ENCODE results near the gene CCDC6. TPM values are rescaled to one million over a fixed set of nuclear protein-coding genes. Genes with fewer than 3 reads are reported as not detected.

The CCDC6 gene
- total and polyA plus RNA-seq, 2 of the 4 experiments (the other 2 are of a cell fraction): 21.8 to 30.8 TPM

DNA sequence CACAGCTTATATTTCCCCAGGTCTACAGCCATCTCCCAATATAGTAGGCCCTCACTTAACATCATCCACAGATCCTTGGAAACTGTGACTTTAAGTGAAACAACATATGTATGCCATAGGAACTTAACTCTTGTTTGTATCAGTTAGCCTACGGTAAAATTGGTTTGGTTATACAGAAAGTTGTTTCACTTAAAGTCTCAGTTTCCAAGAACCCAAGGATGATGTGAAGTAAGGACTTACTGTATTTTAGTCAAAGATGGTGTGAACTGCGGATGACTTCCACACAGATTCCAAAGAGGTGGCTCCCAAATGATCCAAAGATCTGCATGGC is 96.7 kb downstream of the CCDC6 start:
- Histone ChIP-seq H3K4me1 (ENCODE audit: control insufficient read depth, insufficient read depth, low read length) (peaks cover 1% of the 10 kb centered on the region; the same call in 1 of the 2 replicates), H3K27ac (ENCODE audit: insufficient read depth, low read length) (no peak overlapping the region), H3K36me3 (ENCODE audit: control insufficient read depth, insufficient read depth, low read length) (peaks cover 22% of the 10 kb centered on the region), H3K9me3 (ENCODE audit: control insufficient read depth, insufficient read depth, low read length) (no peaks in the 10 kb centered on the region), H4K8ac (ENCODE audit: low read depth in 2 of 2, low read length in 2 of 2) (no peak overlapping the region), H2BK5ac (ENCODE audit: low read depth, low read length, poor library complexity, severe bottlenecking) (no peak overlapping the region), H3K4me3 (ENCODE audit: insufficient read depth, low read depth, low read length) (no peak overlapping the region), H2BK20ac (ENCODE audit: low read depth, low read length) (no peak overlapping the region), H4K91ac (ENCODE audit: insufficient read depth, low read depth, low read length) (no peak overlapping the region), H3K27me3 (ENCODE audit: control insufficient read depth, insufficient read depth, low read length) (no peaks in the 10 kb centered on the region), H2BK15ac (ENCODE audit: low read depth, low read length) (no peak overlapping the region), H2BK120ac (ENCODE audit: low read depth, low read length) (no peak overlapping the region), H4K20me1 (ENCODE audit: insufficient read depth, low read length) (no peaks in the 10 kb centered on the region), H3K14ac (replicated peaks; ENCODE audit: low read depth, low read length) (no peak overlapping the region), H3K4me2 (ENCODE audit: low read depth, low read length) (no peak overlapping the region), H3K9ac (ENCODE audit: low read depth, low read length) (no peak overlapping the region), H3K56ac (ENCODE audit: extremely low read depth, insufficient read depth, low read length) (no peak overlapping the region), H2AK9ac (replicated peaks; ENCODE audit: low read depth, low read length, poor library complexity) (no peak overlapping the region), H3K9me1 (ENCODE audit: insufficient read depth, low read length) (peaks cover 3% of the 10 kb centered on the region; the same call in 1 of the 2 replicates), H3K23ac (ENCODE audit: low read depth, low read length) (no peak overlapping the region), H2AK5ac (ENCODE audit: low read depth, low read length) (no peak overlapping the region), H4K5ac (ENCODE audit: low read depth, low read length) (no peak overlapping the region), H3K4ac (ENCODE audit: low read depth, low read length) (no peak overlapping the region), H3K79me1 (ENCODE audit: low read depth in 1 of 2, low read length in 2 of 2) (peaks cover 0 to 12% of the 10 kb centered on the region in 2 experiments; a peak in 2 of 4 replicates), H2AFZ (replicated peaks; ENCODE audit: low read length, poor library complexity) (no peak overlapping the region), H3K18ac (ENCODE audit: low read depth, low read length) (no peak overlapping the region)
- TF ChIP-seq POLR2A (IDR thresholded peaks at IDR 0.05; ENCODE audit: low read depth, low read length) (no peak), FOS (IDR thresholded peaks at IDR 0.05; ENCODE audit: low read depth, low read length) (no peak), RFX5 (IDR thresholded peaks at IDR 0.05; ENCODE audit: low read depth, low read length) (no peak), MXI1 (IDR thresholded peaks at IDR 0.05; ENCODE audit: borderline replicate concordance, low read depth, low read length) (no peak), BHLHE40 (IDR thresholded peaks at IDR 0.05; ENCODE audit: low read depth, low read length) (no peak), NFE2L2 (IDR thresholded peaks at IDR 0.05; ENCODE audit: low read depth, low read length) (no peak), SMC3 (IDR thresholded peaks at IDR 0.05; ENCODE audit: low read depth, low read length) (no peak), MAFK (IDR thresholded peaks at IDR 0.05; ENCODE audit: low read depth, low read length) (no peak), MAZ (IDR thresholded peaks at IDR 0.05; ENCODE audit: borderline replicate concordance, low read depth, low read length) (no peak), RCOR1 (IDR thresholded peaks at IDR 0.05; ENCODE audit: insufficient replicate concordance, low read length) (no peak), CEBPB (IDR thresholded peaks at IDR 0.05; ENCODE audit: low read depth, low read length) (no peak)
- TF ChIP-seq, protein P1, sequence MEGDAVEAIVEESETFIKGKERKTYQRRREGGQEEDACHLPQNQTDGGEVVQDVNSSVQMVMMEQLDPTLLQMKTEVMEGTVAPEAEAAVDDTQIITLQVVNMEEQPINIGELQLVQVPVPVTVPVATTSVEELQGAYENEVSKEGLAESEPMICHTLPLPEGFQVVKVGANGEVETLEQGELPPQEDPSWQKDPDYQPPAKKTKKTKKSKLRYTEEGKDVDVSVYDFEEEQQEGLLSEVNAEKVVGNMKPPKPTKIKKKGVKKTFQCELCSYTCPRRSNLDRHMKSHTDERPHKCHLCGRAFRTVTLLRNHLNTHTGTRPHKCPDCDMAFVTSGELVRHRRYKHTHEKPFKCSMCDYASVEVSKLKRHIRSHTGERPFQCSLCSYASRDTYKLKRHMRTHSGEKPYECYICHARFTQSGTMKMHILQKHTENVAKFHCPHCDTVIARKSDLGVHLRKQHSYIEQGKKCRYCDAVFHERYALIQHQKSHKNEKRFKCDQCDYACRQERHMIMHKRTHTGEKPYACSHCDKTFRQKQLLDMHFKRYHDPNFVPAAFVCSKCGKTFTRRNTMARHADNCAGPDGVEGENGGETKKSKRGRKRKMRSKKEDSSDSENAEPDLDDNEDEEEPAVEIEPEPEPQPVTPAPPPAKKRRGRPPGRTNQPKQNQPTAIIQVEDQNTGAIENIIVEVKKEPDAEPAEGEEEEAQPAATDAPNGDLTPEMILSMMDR (conservative IDR thresholded peaks at IDR 0.05; ENCODE audit: low read depth, low read length): no peak
- TF ChIP-seq, protein P2, sequence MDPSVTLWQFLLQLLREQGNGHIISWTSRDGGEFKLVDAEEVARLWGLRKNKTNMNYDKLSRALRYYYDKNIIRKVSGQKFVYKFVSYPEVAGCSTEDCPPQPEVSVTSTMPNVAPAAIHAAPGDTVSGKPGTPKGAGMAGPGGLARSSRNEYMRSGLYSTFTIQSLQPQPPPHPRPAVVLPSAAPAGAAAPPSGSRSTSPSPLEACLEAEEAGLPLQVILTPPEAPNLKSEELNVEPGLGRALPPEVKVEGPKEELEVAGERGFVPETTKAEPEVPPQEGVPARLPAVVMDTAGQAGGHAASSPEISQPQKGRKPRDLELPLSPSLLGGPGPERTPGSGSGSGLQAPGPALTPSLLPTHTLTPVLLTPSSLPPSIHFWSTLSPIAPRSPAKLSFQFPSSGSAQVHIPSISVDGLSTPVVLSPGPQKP (IDR thresholded peaks at IDR 0.05; ENCODE audit: borderline replicate concordance, low read depth, low read length): no peak
- TF ChIP-seq, protein P3, sequence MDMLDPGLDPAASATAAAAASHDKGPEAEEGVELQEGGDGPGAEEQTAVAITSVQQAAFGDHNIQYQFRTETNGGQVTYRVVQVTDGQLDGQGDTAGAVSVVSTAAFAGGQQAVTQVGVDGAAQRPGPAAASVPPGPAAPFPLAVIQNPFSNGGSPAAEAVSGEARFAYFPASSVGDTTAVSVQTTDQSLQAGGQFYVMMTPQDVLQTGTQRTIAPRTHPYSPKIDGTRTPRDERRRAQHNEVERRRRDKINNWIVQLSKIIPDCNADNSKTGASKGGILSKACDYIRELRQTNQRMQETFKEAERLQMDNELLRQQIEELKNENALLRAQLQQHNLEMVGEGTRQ (IDR thresholded peaks at IDR 0.05; ENCODE audit: low read depth, low read length): no peak
- dilution Hi-C loops (cut with HindIII; ENCODE audit: low sequenced_read_pairs, unreplicated experiment): no loop called here
- WGBS, 2 experiments (ENCODE audit: extremely low coverage in 2 of 2, insufficient read length in 1 of 2): no CpG with 5 or more reads among the region's 2 CpGs
- ATAC-seq (ENCODE audit: low read depth): no peak
- in situ Hi-C loops (cut with MboI; ENCODE audit: low sequenced_read_pairs): loop anchor here (10.0 kb wide), 1 partner anchor 175 kb away; no protein-coding TSS in a partner anchor
- intact Hi-C loops (cut with micrococcal nuclease): loop anchor here (1.0 to 10.0 kb wide), 2 partner anchors 183 to 565 kb away; no protein-coding TSS in a partner anchor
- ChIA-PET POLR2A (ENCODE audit: unreplicated experiment) (no interaction called here), CTCF (interaction anchor here (1.0 to 1.2 kb wide), 2 partner anchors 21 to 187 kb away, joined by 3 to 5 read pairs; no protein-coding TSS in a partner anchor)
- no TSS peak for BruUV-seq (replicated peaks)
- DNase-seq: no peak

All from IMR-90 (cell line).